Mammary epithelial cell (primary cell): ENCODE data around the gene SENP1.
"Not testable (repeated sequence)": the region's sequence is repeated elsewhere in the genome, so short reads cannot be mapped to it uniquely, and the experiment has no call there.

Experiments
- CTCF ChIP-seq, 2 donors: IDR thresholded peaks in 1 of 2; conservative IDR thresholded peaks in 1 of 2; 2 replicates each; pipeline ENCODE4 v1.5.1; 2011 to 2012; ENCODE audit warnings: inconsistent platforms in 2 of 2, low read length in 2 of 2, mild to moderate bottlenecking in 2 of 2, control low read depth in 1 of 2, low read depth in 1 of 2; ENCODE audit not compliant: insufficient read depth in 1 of 2; ENCODE audit errors: extremely low read depth in 1 of 2
- EZH2 ChIP-seq: IDR thresholded peaks from 2 replicates; pipeline ENCODE4 v1.6.1; 2012; ENCODE audit warnings: low read length, inconsistent platforms, borderline replicate concordance

- TF ChIP-seq CTCF (conservative IDR thresholded peaks at IDR 0.05 in 1 of 2, IDR thresholded peaks at IDR 0.05 in 1 of 2; ENCODE audit: extremely low read depth in 1 of 2, insufficient read depth in 1 of 2, low read depth in 1 of 2, low read length in 2 of 2); EZH2: not testable (repeated sequence)
Measured at GRCh38 chr12:48111312-48111693, 5.4 kb upstream of the SENP1 start.
